KBM-7 (cell line): ENCODE results near the gene TET2.

Experiments used
- DNase-seq: peaks from one replicate; pipeline ENCODE4 v3.0.0-alpha.2; 2015
- in situ Hi-C: fragments of 300-500 bp; cut with MboI; formaldehyde crosslinking; loops from 2 replicates; pipeline ENCODE4 v1.14.3; 2020; ENCODE audit warnings: low sequenced_read_pairs, low pct_unique_long_range_greater_than_20kb, mixed read lengths

TET2 gene

GRCh38 chr4:105170711-105171110, 24.0 kb downstream of the TET2 start:
- peak; percentile 47 for DNase-seq
- in situ Hi-C loops: no loop called here

GRCh38 chr4:105171912-105172311, 25.2 kb downstream of the TET2 start:
- no peak for DNase-seq
- in situ Hi-C loops: no loop called here

GRCh38 chr4:105174098-105174497, 27.4 kb downstream of the TET2 start:
- no peak for DNase-seq
- in situ Hi-C loops: no loop called here

GRCh38 chr4:105179539-105180401, 33.1 kb downstream of the TET2 start:
- in situ Hi-C loops: no loop called here
- DNase-seq: no peak

GRCh38 chr4:105181259-105181658, 34.6 kb downstream of the TET2 start:
- no peak for DNase-seq
- in situ Hi-C loops: no loop called here

GRCh38 chr4:105182211-105182610, 35.5 kb downstream of the TET2 start:
- no peak for DNase-seq
- in situ Hi-C loops: no loop called here

- in situ Hi-C loops: no loop called here
- peak; percentile 27 for DNase-seq
These were observed 37.8 kb downstream of the TET2 start for GRCh38 chr4:105184316-105184980.

GRCh38 chr4:105186701-105187161, 40.1 kb downstream of the TET2 start:
- no peak for DNase-seq

GRCh38 chr4:105189855-105190650, 43.4 kb downstream of the TET2 start:
- DNase-seq: no peak
- in situ Hi-C loops: no loop called here

More at GRCh38 chr4:105186701-105187161, 40.1 kb downstream of the TET2 start:
- in situ Hi-C loops: no loop called here

GRCh38 chr4:105191621-105192210, 45.0 kb downstream of the TET2 start:
- DNase-seq: peak; percentile 72
- in situ Hi-C loops: no loop called here

GRCh38 chr4:105192474-105192873, 45.8 kb downstream of the TET2 start:
- in situ Hi-C loops: no loop called here
- no peak for DNase-seq

- no peak for DNase-seq
- in situ Hi-C loops: no loop called here
These were observed 46.2 kb downstream of the TET2 start for GRCh38 chr4:105192910-105193309.

- in situ Hi-C loops: no loop called here
- DNase-seq: no peak
These were observed 46.9 kb downstream of the TET2 start for GRCh38 chr4:105193536-105193935.

- no peak for DNase-seq
- in situ Hi-C loops: no loop called here
These were observed 47.9 kb downstream of the TET2 start for GRCh38 chr4:105194328-105195231.

GRCh38 chr4:105196523-105197145, 50.0 kb downstream of the TET2 start:
- in situ Hi-C loops: no loop called here
- peak; percentile 86 for DNase-seq

GRCh38 chr4:105197777-105198176, 51.1 kb downstream of the TET2 start:
- DNase-seq: no peak
- in situ Hi-C loops: no loop called here

- no peak for DNase-seq
- in situ Hi-C loops: no loop called here
These were observed 51.9 kb downstream of the TET2 start for GRCh38 chr4:105198541-105198940.

GRCh38 chr4:105206214-105206613, 59.5 kb downstream of the TET2 start:
- in situ Hi-C loops: no loop called here
- no peak for DNase-seq
